Activated CD4-positive, alpha-beta T cell treated with anti-CD3 and anti-CD28 coated beads for 36 hours (primary cell): ENCODE results near the gene MSI2. TPM values are rescaled to one million over a fixed set of nuclear protein-coding genes. Genes with fewer than 3 reads are reported as not detected.
A peak's percentile ranks its signal among the peaks of the same experiment; 100 is the strongest.
"Not testable (repeated sequence)": the region's sequence is repeated elsewhere in the genome, so short reads cannot be mapped to it uniquely, and the experiment has no call there.

Experiments used
- ATAC-seq: fragments of 200-7000 bp; cut with Tn5 transposase; one replicate; pipeline ENCODE4 v1.10.0; 2021; ENCODE audit warnings: mild to moderate bottlenecking, moderate library complexity
- CTCF ChIA-PET: fragments of 350-600 bp; sonication (Branson Sonifier 250); formaldehyde crosslinking; loops from one replicate; lab custom pipeline; 2021; ENCODE audit warnings: antibody characterized with exemption; lab: Charles Lee
- POLR2A ChIA-PET: fragments of 350-600 bp; sonication (Branson Sonifier 250); formaldehyde crosslinking; loops from one replicate; lab custom pipeline; 2021; ENCODE audit warnings: antibody characterized with exemption, inconsistent platforms; lab: Charles Lee
- DNase-seq: peaks from one replicate; pipeline ENCODE4 v3.0.0-alpha.2; 2020
- H3K27ac Mint-ChIP-seq: one replicate; pipeline ENCODE4 v1.8.0; 2021; ENCODE audit warnings: mixed read lengths
- H3K27me3 Mint-ChIP-seq: one replicate; pipeline ENCODE4 v1.8.0; 2021; ENCODE audit warnings: mixed read lengths
- H3K36me3 Mint-ChIP-seq: one replicate; pipeline ENCODE4 v1.8.0; 2021; ENCODE audit warnings: low read depth, mixed read lengths
- H3K4me1 Mint-ChIP-seq: one replicate; pipeline ENCODE4 v1.8.0; 2021; ENCODE audit warnings: mixed read lengths
- H3K4me3 Mint-ChIP-seq: one replicate; pipeline ENCODE4 v1.8.0; 2021; ENCODE audit warnings: mild to moderate bottlenecking, moderate library complexity, mixed read lengths
- H3K9me3 Mint-ChIP-seq: one replicate; pipeline ENCODE4 v1.8.0; 2021; ENCODE audit warnings: low read depth, mixed read lengths
- intact Hi-C, 2 experiments: fragments of 100-400 bp; cut with DNase I in 1 of 2; cut with micrococcal nuclease in 1 of 2; formaldehyde crosslinking; loops; one replicate each; pipeline versions ENCODE4 v1.14.2 to v1.15.1; 2022 to 2024; cut with DNase I, micrococcal nuclease
- total RNA-seq, 2 experiments: library from RNA; stranded (reverse); gene quantifications; one replicate each; pipeline ENCODE4 v1.2.3, GENCODE V29; 2021

Gene MSI2
- total RNA-seq, 2 experiments from 2014 or later = 55.3 to 57.2 TPM

- H3K27me3 Mint-ChIP-seq = no peaks in the 10 kb centered on the region
- intact Hi-C loops = no loop called here
- H3K36me3 Mint-ChIP-seq = peaks cover 31% of the 10 kb centered on the region
- ChIA-PET CTCF (interaction anchor here (0.6 to 0.8 kb wide), 2 partner anchors 11 to 33 kb away, joined by 3 read pairs; no protein-coding TSS in a partner anchor), POLR2A (no interaction called here)
- no peak overlapping the region for H3K4me3 Mint-ChIP-seq
- peaks cover 18% of the 10 kb centered on the region for H3K4me1 Mint-ChIP-seq
- ATAC-seq = peak; percentile 58
- peaks cover 2% of the 10 kb centered on the region for H3K9me3 Mint-ChIP-seq
- DNase-seq = peak; percentile 22
- no peak overlapping the region for H3K27ac Mint-ChIP-seq
These were observed 363.0 kb downstream of the MSI2 start for GRCh38 chr17:57619061-57619937.

GRCh38 chr17:57620576-57620975 lies 364.3 kb downstream of the MSI2 start:
- intact Hi-C loops = no loop called here
- ChIA-PET POLR2A (no interaction called here), CTCF (no interaction called here)
- ATAC-seq = no peak
- H3K36me3 Mint-ChIP-seq = peaks cover 26% of the 10 kb centered on the region
- H3K9me3 Mint-ChIP-seq = peaks cover 2% of the 10 kb centered on the region
- H3K27me3 Mint-ChIP-seq = no peaks in the 10 kb centered on the region
- no peak overlapping the region for H3K27ac Mint-ChIP-seq
- no peak overlapping the region for H3K4me3 Mint-ChIP-seq
- no peak for DNase-seq
- H3K4me1 Mint-ChIP-seq = peaks cover 18% of the 10 kb centered on the region

- DNase-seq, H3K4me3 Mint-ChIP-seq, H3K27me3 Mint-ChIP-seq, POLR2A ChIA-PET, intact Hi-C loops, ATAC-seq, H3K27ac Mint-ChIP-seq, H3K9me3 Mint-ChIP-seq: not testable (repeated sequence)
- H3K4me1 Mint-ChIP-seq = peaks cover 18% of the 10 kb centered on the region
- H3K36me3 Mint-ChIP-seq = peaks cover 14% of the 10 kb centered on the region
- CTCF ChIA-PET = interaction anchor here (1.8 to 2.5 kb wide), 2 partner anchors 24 to 378 kb away, joined by 5 to 11 read pairs; no protein-coding TSS in a partner anchor
These were observed 365.5 kb downstream of the MSI2 start for GRCh38 chr17:57621791-57622190.

- H3K27ac Mint-ChIP-seq = no peak overlapping the region
These were observed 366.0 kb downstream of the MSI2 start for GRCh38 chr17:57622306-57622682.

GRCh38 chr17:57622683-57623433 lies 366.5 kb downstream of the MSI2 start:
- intact Hi-C loops = no loop called here
- peak; percentile 55 for DNase-seq
- no peaks in the 10 kb centered on the region for H3K27me3 Mint-ChIP-seq
- H3K4me1 Mint-ChIP-seq = peaks cover 18% of the 10 kb centered on the region
- ChIA-PET POLR2A (no interaction called here), CTCF (interaction anchor here (0.6 to 2.5 kb wide), 4 partner anchors 25 to 379 kb away, joined by 3 to 11 read pairs (median 4); no protein-coding TSS in a partner anchor)
- H3K4me3 Mint-ChIP-seq = no peak overlapping the region
- peak; percentile 68 for ATAC-seq
- H3K36me3 Mint-ChIP-seq = peaks cover 11% of the 10 kb centered on the region
- H3K9me3 Mint-ChIP-seq = no peaks in the 10 kb centered on the region
- peak overlapping the region; percentile 64 for H3K27ac Mint-ChIP-seq

More at GRCh38 chr17:57622306-57622682, 366.0 kb downstream of the MSI2 start:
- no peaks in the 10 kb centered on the region for H3K9me3 Mint-ChIP-seq
- CTCF ChIA-PET = interaction anchor here (0.6 to 2.5 kb wide), 4 partner anchors 24 to 379 kb away, joined by 3 to 11 read pairs (median 4); no protein-coding TSS in a partner anchor
- peaks cover 18% of the 10 kb centered on the region for H3K4me1 Mint-ChIP-seq
- no peak overlapping the region for H3K4me3 Mint-ChIP-seq
- DNase-seq = no peak
- peaks cover 11% of the 10 kb centered on the region for H3K36me3 Mint-ChIP-seq
- POLR2A ChIA-PET = no interaction called here
- intact Hi-C loops = no loop called here
- ATAC-seq = no peak
- H3K27me3 Mint-ChIP-seq = no peaks in the 10 kb centered on the region

GRCh38 chr17:57623620-57624019 lies 367.3 kb downstream of the MSI2 start:
- Mint-ChIP-seq H3K27ac (peak overlapping the region; percentile 64), H3K9me3 (no peaks in the 10 kb centered on the region), H3K27me3 (no peaks in the 10 kb centered on the region), H3K4me3 (no peak overlapping the region), H3K4me1 (peaks cover 18% of the 10 kb centered on the region), H3K36me3 (peaks cover 13% of the 10 kb centered on the region)
- no peak for ATAC-seq
- POLR2A ChIA-PET = no interaction called here
- intact Hi-C loops = no loop called here
- DNase-seq = no peak
- CTCF ChIA-PET = interaction anchor here (1.5 to 2.5 kb wide), 2 partner anchors 49 to 380 kb away, joined by 4 to 11 read pairs; no protein-coding TSS in a partner anchor

GRCh38 chr17:57624386-57624785 lies 368.1 kb downstream of the MSI2 start:
- H3K36me3 Mint-ChIP-seq = peaks cover 6% of the 10 kb centered on the region
- intact Hi-C loops = no loop called here
- H3K27ac Mint-ChIP-seq = no peak overlapping the region
- ATAC-seq (no peak), DNase-seq (no peak)
- CTCF ChIA-PET = interaction anchor here (0.5 kb wide), 1 partner anchor 33 kb away, joined by 3 read pairs; no protein-coding TSS in a partner anchor
- POLR2A ChIA-PET = no interaction called here
- no peaks in the 10 kb centered on the region for H3K9me3 Mint-ChIP-seq
- H3K4me1 Mint-ChIP-seq = peaks cover 13% of the 10 kb centered on the region
- no peaks in the 10 kb centered on the region for H3K27me3 Mint-ChIP-seq
- no peak overlapping the region for H3K4me3 Mint-ChIP-seq

- Mint-ChIP-seq H3K4me1 (peaks cover 13% of the 10 kb centered on the region), H3K36me3 (peaks cover 6% of the 10 kb centered on the region), H3K4me3 (no peak overlapping the region), H3K27me3 (no peaks in the 10 kb centered on the region), H3K9me3 (no peaks in the 10 kb centered on the region), H3K27ac (no peak overlapping the region)
- CTCF ChIA-PET = interaction anchor here (0.7 kb wide), 1 partner anchor 47 kb away, joined by 4 read pairs; no protein-coding TSS in a partner anchor
- POLR2A ChIA-PET = no interaction called here
- intact Hi-C loops = no loop called here
- ATAC-seq (no peak), DNase-seq (no peak)
These were observed 369.2 kb downstream of the MSI2 start for GRCh38 chr17:57625511-57625910.

- Mint-ChIP-seq H3K36me3 (peaks cover 7% of the 10 kb centered on the region), H3K27me3 (no peaks in the 10 kb centered on the region), H3K9me3 (no peaks in the 10 kb centered on the region), H3K4me1 (peaks cover 13% of the 10 kb centered on the region), H3K4me3 (no peak overlapping the region), H3K27ac (no peak overlapping the region)
- no peak for ATAC-seq
- no peak for DNase-seq
- intact Hi-C loops = no loop called here
- ChIA-PET POLR2A (no interaction called here), CTCF (interaction anchor here (0.7 kb wide), 1 partner anchor 46 kb away, joined by 4 read pairs; no protein-coding TSS in a partner anchor)
These were observed 369.6 kb downstream of the MSI2 start for GRCh38 chr17:57625957-57626356.

GRCh38 chr17:57626520-57627210 lies 370.3 kb downstream of the MSI2 start:
- Mint-ChIP-seq H3K9me3 (no peaks in the 10 kb centered on the region), H3K27me3 (no peaks in the 10 kb centered on the region), H3K36me3 (peaks cover 11% of the 10 kb centered on the region), H3K4me1 (peaks cover 13% of the 10 kb centered on the region), H3K4me3 (no peak overlapping the region), H3K27ac (no peak overlapping the region)
- intact Hi-C loops = no loop called here
- ChIA-PET POLR2A (no interaction called here), CTCF (interaction anchor here (0.6 to 1.6 kb wide), 2 partner anchors 28 to 39 kb away, joined by 3 read pairs; no protein-coding TSS in a partner anchor)
- DNase-seq (no peak), ATAC-seq (no peak)

GRCh38 chr17:57627591-57627990 lies 371.3 kb downstream of the MSI2 start:
- Mint-ChIP-seq H3K27me3 (no peaks in the 10 kb centered on the region), H3K9me3 (no peaks in the 10 kb centered on the region), H3K4me3 (no peak overlapping the region), H3K27ac (no peak overlapping the region), H3K36me3 (peaks cover 14% of the 10 kb centered on the region), H3K4me1 (peaks cover 13% of the 10 kb centered on the region)
- DNase-seq (no peak), ATAC-seq (no peak)
- ChIA-PET CTCF (interaction anchor here (1.6 kb wide), 1 partner anchor 29 kb away, joined by 3 read pairs; no protein-coding TSS in a partner anchor), POLR2A (no interaction called here)
- intact Hi-C loops = no loop called here
